Mammary epithelial cell (primary cell): ENCODE data around the gene TARP.

ENCODE experiments used
- EZH2 ChIP-seq: IDR thresholded peaks from 2 replicates; pipeline ENCODE4 v1.6.1; 2012; ENCODE audit warnings: low read length, inconsistent platforms, borderline replicate concordance
- TF ChIP-seq, protein P1 (sequence below), 2 donors: IDR thresholded peaks in 1 of 2; conservative IDR thresholded peaks in 1 of 2; 2 replicates each; pipeline ENCODE4 v1.5.1; 2011 to 2012; ENCODE audit warnings: inconsistent platforms in 2 of 2, low read length in 2 of 2, mild to moderate bottlenecking in 2 of 2, control low read depth in 1 of 2, low read depth in 1 of 2; ENCODE audit not compliant: insufficient read depth in 1 of 2; ENCODE audit errors: extremely low read depth in 1 of 2

GRCh38 chr7:38235606-38236005 is 37.8 kb downstream of the TARP start:
- TF ChIP-seq, protein P1, sequence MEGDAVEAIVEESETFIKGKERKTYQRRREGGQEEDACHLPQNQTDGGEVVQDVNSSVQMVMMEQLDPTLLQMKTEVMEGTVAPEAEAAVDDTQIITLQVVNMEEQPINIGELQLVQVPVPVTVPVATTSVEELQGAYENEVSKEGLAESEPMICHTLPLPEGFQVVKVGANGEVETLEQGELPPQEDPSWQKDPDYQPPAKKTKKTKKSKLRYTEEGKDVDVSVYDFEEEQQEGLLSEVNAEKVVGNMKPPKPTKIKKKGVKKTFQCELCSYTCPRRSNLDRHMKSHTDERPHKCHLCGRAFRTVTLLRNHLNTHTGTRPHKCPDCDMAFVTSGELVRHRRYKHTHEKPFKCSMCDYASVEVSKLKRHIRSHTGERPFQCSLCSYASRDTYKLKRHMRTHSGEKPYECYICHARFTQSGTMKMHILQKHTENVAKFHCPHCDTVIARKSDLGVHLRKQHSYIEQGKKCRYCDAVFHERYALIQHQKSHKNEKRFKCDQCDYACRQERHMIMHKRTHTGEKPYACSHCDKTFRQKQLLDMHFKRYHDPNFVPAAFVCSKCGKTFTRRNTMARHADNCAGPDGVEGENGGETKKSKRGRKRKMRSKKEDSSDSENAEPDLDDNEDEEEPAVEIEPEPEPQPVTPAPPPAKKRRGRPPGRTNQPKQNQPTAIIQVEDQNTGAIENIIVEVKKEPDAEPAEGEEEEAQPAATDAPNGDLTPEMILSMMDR (conservative IDR thresholded peaks at IDR 0.05 in 1 of 2, IDR thresholded peaks at IDR 0.05 in 1 of 2; ENCODE audit: extremely low read depth in 1 of 2, insufficient read depth in 1 of 2, low read depth in 1 of 2, low read length in 2 of 2) = no peak
- TF ChIP-seq EZH2 = no peak
